GM21825 (cell line): ENCODE measurements around the gene ALDH3B1.

Experiments used
- ATAC-seq: cut with Tn5 transposase; IDR thresholded peaks from one replicate; pipeline ENCODE4 v1.9.1; 2021; ENCODE audit warnings: mild to moderate bottlenecking, moderate library complexity; ENCODE audit not compliant: unreplicated experiment

Gene ALDH3B1

GRCh38 chr11:68027667-68028066, 17.5 kb downstream of the ALDH3B1 start:
- no peak for ATAC-seq

- no peak for ATAC-seq
These were observed 18.8 kb downstream of the ALDH3B1 start for GRCh38 chr11:68028802-68029545.

GRCh38 chr11:68030318-68031143, 20.4 kb downstream of the ALDH3B1 start, which contains the start of gene NDUFS8:
TSS of gene NDUFS8 (plus strand) at chr11:68030681. CDS start at chr11:68032152, 1,471 bp downstream.
- ATAC-seq: peak; percentile 84

GRCh38 chr11:68031144-68031464, 21.0 kb downstream of the ALDH3B1 start:
- no peak for ATAC-seq

GRCh38 chr11:68032003-68032402, 21.9 kb downstream of the ALDH3B1 start:
- no peak for ATAC-seq

- ATAC-seq: no peak
These were observed 23.0 kb downstream of the ALDH3B1 start for GRCh38 chr11:68032997-68033707.

GRCh38 chr11:68033708-68034045, 23.6 kb downstream of the ALDH3B1 start:
- ATAC-seq: no peak

- no peak for ATAC-seq
These were observed 25.2 kb downstream of the ALDH3B1 start for GRCh38 chr11:68035266-68035876.

GRCh38 chr11:68036141-68036716, 26.1 kb downstream of the ALDH3B1 start:
- ATAC-seq: no peak

GRCh38 chr11:68036717-68037239, 26.7 kb downstream of the ALDH3B1 start:
- ATAC-seq: no peak

GRCh38 chr11:68037411-68038225, 27.5 kb downstream of the ALDH3B1 start:
- no peak for ATAC-seq

GRCh38 chr11:68038226-68038717, 28.1 kb downstream of the ALDH3B1 start:
- ATAC-seq: no peak

GRCh38 chr11:68038718-68039525, 28.8 kb downstream of the ALDH3B1 start, which contains the start of gene TCIRG1:
TSS of gene TCIRG1 (plus strand) at chr11:68039025. CDS start at chr11:68041272, 2,247 bp downstream.
- ATAC-seq: no peak

- ATAC-seq: no peak
These were observed 29.5 kb downstream of the ALDH3B1 start for GRCh38 chr11:68039526-68040086.

- ATAC-seq: peak; percentile 41
These were observed 30.2 kb downstream of the ALDH3B1 start for GRCh38 chr11:68040101-68040956.

- no peak for ATAC-seq
These were observed 30.9 kb downstream of the ALDH3B1 start for GRCh38 chr11:68040957-68041591.
